HEK293 (cell line): ENCODE data around the gene STK11.

Experiments
- BCL6B ChIP-seq: fragments of 450-650 bp; formaldehyde crosslinking; IDR thresholded peaks from 2 replicates; pipeline ENCODE4 v1.5.1; 2017; ENCODE audit warnings: missing biosample characterization, missing genetic modification characterization
- GLI4 ChIP-seq: fragments of 450-650 bp; formaldehyde crosslinking; IDR thresholded peaks from 2 replicates; pipeline ENCODE4 v1.5.1; 2016; ENCODE audit warnings: missing biosample characterization, missing genetic modification characterization
- HIC1 ChIP-seq: fragments of 450-650 bp; formaldehyde crosslinking; IDR thresholded peaks from 2 replicates; pipeline ENCODE4 v1.5.1; 2016; ENCODE audit warnings: missing biosample characterization, missing genetic modification characterization
- KLF16 ChIP-seq: fragments of 450-650 bp; formaldehyde crosslinking; IDR thresholded peaks from 2 replicates; pipeline ENCODE4 v1.5.1; 2017; ENCODE audit warnings: missing biosample characterization, missing genetic modification characterization
- OSR2 ChIP-seq: fragments of 450-650 bp; formaldehyde crosslinking; IDR thresholded peaks from 2 replicates; pipeline ENCODE4 v1.5.1; 2016; ENCODE audit warnings: missing biosample characterization, missing genetic modification characterization
- OVOL3 ChIP-seq: fragments of 450-650 bp; formaldehyde crosslinking; IDR thresholded peaks from 2 replicates; pipeline ENCODE4 v1.5.1; 2016; ENCODE audit warnings: missing biosample characterization, missing genetic modification characterization
- PRDM1 ChIP-seq: fragments of 450-650 bp; formaldehyde crosslinking; IDR thresholded peaks from 2 replicates; pipeline ENCODE4; 2016; ENCODE audit warnings: missing biosample characterization, missing genetic modification characterization
- PRDM4 ChIP-seq: fragments of 450-650 bp; formaldehyde crosslinking; IDR thresholded peaks from 2 replicates; pipeline ENCODE4 v1.5.1; 2017; ENCODE audit warnings: missing biosample characterization, missing genetic modification characterization
- RBAK ChIP-seq: fragments of 450-650 bp; formaldehyde crosslinking; IDR thresholded peaks from 2 replicates; pipeline ENCODE4 v1.5.1; 2016; ENCODE audit warnings: missing biosample characterization, missing genetic modification characterization
- ZBTB48 ChIP-seq: fragments of 450-650 bp; formaldehyde crosslinking; IDR thresholded peaks from 2 replicates; pipeline ENCODE4 v1.5.1; 2016; ENCODE audit warnings: missing biosample characterization, missing genetic modification characterization
- ZBTB6 ChIP-seq: fragments of 450-650 bp; formaldehyde crosslinking; IDR thresholded peaks from 2 replicates; pipeline ENCODE4 v1.5.1; 2017; ENCODE audit warnings: missing biosample characterization, missing genetic modification characterization
- ZBTB7A ChIP-seq: fragments of 450-650 bp; formaldehyde crosslinking; IDR thresholded peaks from 2 replicates; pipeline ENCODE4 v1.5.1; 2016; ENCODE audit warnings: low read depth, missing biosample characterization, missing genetic modification characterization
- ZEB2 ChIP-seq: fragments of 450-650 bp; formaldehyde crosslinking; IDR thresholded peaks from 2 replicates; pipeline ENCODE4 v1.5.1; 2016; ENCODE audit warnings: missing biosample characterization, missing genetic modification characterization
- ZFP41 ChIP-seq: fragments of 450-650 bp; formaldehyde crosslinking; IDR thresholded peaks from 2 replicates; pipeline ENCODE4 v1.5.1; 2016; ENCODE audit warnings: missing biosample characterization, missing genetic modification characterization, borderline replicate concordance
- ZNF18 ChIP-seq: fragments of 450-650 bp; formaldehyde crosslinking; IDR thresholded peaks from 2 replicates; pipeline ENCODE4 v1.5.1; 2016; ENCODE audit warnings: missing biosample characterization, missing genetic modification characterization
- ZNF23 ChIP-seq: fragments of 450-650 bp; formaldehyde crosslinking; IDR thresholded peaks from 2 replicates; pipeline ENCODE4 v1.5.1; 2016; ENCODE audit warnings: missing biosample characterization, missing genetic modification characterization, borderline replicate concordance
- ZNF335 ChIP-seq: fragments of 450-650 bp; formaldehyde crosslinking; conservative IDR thresholded peaks from 2 replicates; pipeline ENCODE4 v1.5.1; 2016; ENCODE audit warnings: missing biosample characterization, missing genetic modification characterization
- ZNF423 ChIP-seq: fragments of 450-650 bp; formaldehyde crosslinking; IDR thresholded peaks from 2 replicates; pipeline ENCODE4 v1.5.1; 2016; ENCODE audit warnings: missing biosample characterization, missing genetic modification characterization
- ZNF449 ChIP-seq: fragments of 450-650 bp; formaldehyde crosslinking; IDR thresholded peaks from 2 replicates; pipeline ENCODE4 v1.5.1; 2017; ENCODE audit warnings: missing biosample characterization, mild to moderate bottlenecking, missing genetic modification characterization, moderate library complexity
- ZNF560 ChIP-seq: fragments of 450-650 bp; formaldehyde crosslinking; IDR thresholded peaks from 2 replicates; pipeline ENCODE4 v1.5.1; 2017; ENCODE audit warnings: missing biosample characterization, missing genetic modification characterization, borderline replicate concordance
- ZNF624 ChIP-seq: fragments of 450-650 bp; formaldehyde crosslinking; IDR thresholded peaks from 2 replicates; pipeline ENCODE4 v1.5.1; 2017; ENCODE audit warnings: missing biosample characterization, missing genetic modification characterization
- ZNF654 ChIP-seq: fragments of 450-650 bp; formaldehyde crosslinking; IDR thresholded peaks from 2 replicates; pipeline ENCODE4 v1.5.1; 2016; ENCODE audit warnings: low read depth, missing biosample characterization, missing genetic modification characterization
- ZNF692 ChIP-seq: fragments of 450-650 bp; formaldehyde crosslinking; IDR thresholded peaks from 2 replicates; pipeline ENCODE4 v1.5.1; 2016; ENCODE audit warnings: missing biosample characterization, missing genetic modification characterization
- ZNF76 ChIP-seq: fragments of 450-650 bp; formaldehyde crosslinking; IDR thresholded peaks from 2 replicates; pipeline ENCODE4; 2016; ENCODE audit warnings: low read depth, missing biosample characterization, missing genetic modification characterization, borderline replicate concordance
- ZNF843 ChIP-seq: fragments of 450-650 bp; formaldehyde crosslinking; IDR thresholded peaks from 2 replicates; pipeline ENCODE4 v1.5.1; 2016; ENCODE audit warnings: missing biosample characterization, missing genetic modification characterization
- ZSCAN18 ChIP-seq: fragments of 450-650 bp; formaldehyde crosslinking; IDR thresholded peaks from 2 replicates; pipeline ENCODE4 v1.5.1; 2016; ENCODE audit warnings: missing biosample characterization, missing genetic modification characterization

The STK11 gene

GRCh38 chr19:1252821-1253513 lies 47.4 kb downstream of the STK11 start (continued):
- TF ChIP-seq ZNF449 (tag by site-specific recombination) (no peak), ZEB2 (tag by site-specific recombination) (peak; percentile 38; the same call in 1 of the 2 replicates), ZNF560 (tag by site-specific recombination) (no peak), ZBTB6 (no peak), PRDM4 (tag by site-specific recombination) (peak; percentile 38; the same call in 1 of the 2 replicates), ZNF335 (0 out of 2 replicates have a peak, but pooled peaks have one; percentile 16), BCL6B (tag by site-specific recombination) (no peak), ZBTB48 (0 out of 2 replicates have a peak, but pooled peaks have one; percentile 28), ZNF692 (tag by site-specific recombination) (peak; percentile 49), ZFP41 (tag by site-specific recombination) (no peak), ZNF654 (tag by site-specific recombination) (no peak), ZNF18 (tag by site-specific recombination) (peak; percentile 94), ZNF76 (0 out of 2 replicates have a peak, but pooled peaks have one; percentile 18), ZNF624 (no peak), ZNF23 (tag by site-specific recombination) (no peak), ZNF423 (tag by site-specific recombination) (peak; percentile 85), KLF16 (tag by site-specific recombination) (peak; percentile 37; the same call in 1 of the 2 replicates), ZBTB7A (tag by site-specific recombination) (no peak; the same call in 1 of the 2 replicates), PRDM1 (tag by site-specific recombination) (no peak), OVOL3 (no peak), ZSCAN18 (tag by site-specific recombination) (no peak), OSR2 (tag by site-specific recombination) (peak; percentile 45; the same call in 1 of the 2 replicates), ZNF843 (no peak), HIC1 (tag by site-specific recombination) (peak; percentile 72), RBAK (tag by site-specific recombination) (no peak), GLI4 (tag by site-specific recombination) (no peak)
